Measurements from ENCODE around the gene PPP1R26. TPM values are rescaled to one million over a fixed set of nuclear protein-coding genes. Genes with fewer than 3 reads are reported as not detected.
"Not testable (repeated sequence)": the region's sequence is repeated elsewhere in the genome, so short reads cannot be mapped to it uniquely, and the experiment has no call there.

PPP1R26 gene
- total RNA-seq, 1 experiment from 2014 or later: 46.9 TPM

DNA sequence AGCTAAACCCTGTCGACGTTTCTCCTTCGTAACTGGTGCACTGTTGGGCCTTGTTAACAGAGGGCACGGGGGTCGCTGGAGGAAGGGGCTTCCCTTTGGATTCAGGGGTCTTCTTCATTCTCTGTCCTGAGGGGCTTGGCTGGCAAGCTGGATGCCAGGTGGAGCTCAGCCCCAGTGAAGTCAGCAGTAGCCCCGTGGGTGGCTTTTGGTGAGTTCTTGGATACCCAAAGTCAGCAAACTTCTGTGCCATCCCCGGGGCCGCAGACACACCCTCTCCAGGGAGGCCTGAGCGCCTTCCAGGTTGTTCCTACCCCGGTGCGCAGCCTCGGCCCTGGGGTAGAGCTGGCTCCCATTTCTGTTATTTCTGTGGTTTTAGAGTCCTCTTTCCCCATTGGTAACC, 54.1 kb downstream of the PPP1R26 start:
- Histone ChIP-seq H3K4me3 (no peak overlapping the region), H3K4me2 (no peak overlapping the region), H3K4me1 (replicated peaks; ENCODE audit: insufficient read depth) (no peaks in the 10 kb centered on the region), H3K9me2 (ENCODE audit: insufficient read depth) (no peaks in the 10 kb centered on the region), H3F3A (ENCODE audit: insufficient read depth, low read depth) (no peaks in the 10 kb centered on the region), H3K36me3 (ENCODE audit: low read depth) (no peaks in the 10 kb centered on the region), H3K79me2 (ENCODE audit: low read depth) (no peaks in the 10 kb centered on the region), H2AFZ (no peak overlapping the region), H3K27me3 (ENCODE audit: insufficient read depth, low read depth) (peaks cover 90% of the 10 kb centered on the region), H3K27ac (no peak overlapping the region), H4K20me1 (ENCODE audit: insufficient read depth) (no peaks in the 10 kb centered on the region), H3K9me3 (ENCODE audit: insufficient read depth, low read depth) (no peaks in the 10 kb centered on the region)
- DNase-seq: no peak
- POLR2A ChIA-PET (ENCODE audit: unreplicated experiment): no interaction called here
- TF ChIP-seq, protein P1, sequence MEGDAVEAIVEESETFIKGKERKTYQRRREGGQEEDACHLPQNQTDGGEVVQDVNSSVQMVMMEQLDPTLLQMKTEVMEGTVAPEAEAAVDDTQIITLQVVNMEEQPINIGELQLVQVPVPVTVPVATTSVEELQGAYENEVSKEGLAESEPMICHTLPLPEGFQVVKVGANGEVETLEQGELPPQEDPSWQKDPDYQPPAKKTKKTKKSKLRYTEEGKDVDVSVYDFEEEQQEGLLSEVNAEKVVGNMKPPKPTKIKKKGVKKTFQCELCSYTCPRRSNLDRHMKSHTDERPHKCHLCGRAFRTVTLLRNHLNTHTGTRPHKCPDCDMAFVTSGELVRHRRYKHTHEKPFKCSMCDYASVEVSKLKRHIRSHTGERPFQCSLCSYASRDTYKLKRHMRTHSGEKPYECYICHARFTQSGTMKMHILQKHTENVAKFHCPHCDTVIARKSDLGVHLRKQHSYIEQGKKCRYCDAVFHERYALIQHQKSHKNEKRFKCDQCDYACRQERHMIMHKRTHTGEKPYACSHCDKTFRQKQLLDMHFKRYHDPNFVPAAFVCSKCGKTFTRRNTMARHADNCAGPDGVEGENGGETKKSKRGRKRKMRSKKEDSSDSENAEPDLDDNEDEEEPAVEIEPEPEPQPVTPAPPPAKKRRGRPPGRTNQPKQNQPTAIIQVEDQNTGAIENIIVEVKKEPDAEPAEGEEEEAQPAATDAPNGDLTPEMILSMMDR (conservative IDR thresholded peaks at IDR 0.05): no peak
- TF ChIP-seq EZH2 (IDR thresholded peaks at IDR 0.05; ENCODE audit: low read depth): no peak
- CTCF ChIA-PET: no interaction called here
- BruUV-seq (replicated peaks): no TSS peak
- intact Hi-C loops (cut with micrococcal nuclease; ENCODE audit: unreplicated experiment): no loop called here

DNA sequence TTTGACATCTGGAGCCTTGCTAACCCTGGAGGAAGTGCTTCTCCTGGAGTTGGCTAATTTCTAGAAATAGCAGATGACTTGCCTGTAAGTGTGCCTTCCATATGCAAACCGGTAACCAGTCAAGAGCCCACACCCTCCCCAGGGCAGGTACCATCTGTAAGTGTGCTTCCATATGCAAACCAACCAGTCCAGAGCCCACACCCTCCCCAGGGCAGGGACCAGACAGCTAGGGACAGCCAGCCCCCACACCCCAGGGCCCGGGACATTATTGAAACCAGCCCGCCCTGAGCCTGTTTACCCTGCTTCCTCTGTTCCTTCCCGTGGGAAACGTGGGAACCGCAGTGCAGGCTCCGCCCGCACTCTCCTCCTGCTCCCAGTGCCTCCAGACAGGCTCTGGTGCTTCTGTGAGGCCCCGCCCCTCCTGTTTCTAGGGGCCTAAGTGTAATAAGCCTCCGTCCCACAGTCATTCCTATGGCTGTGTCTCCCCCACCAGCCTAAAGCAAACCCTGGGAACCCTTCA, 54.7 kb downstream of the PPP1R26 start:
- POLR2A ChIA-PET (ENCODE audit: unreplicated experiment); H3F3A ChIP-seq (ENCODE audit: insufficient read depth, low read depth); CTCF ChIA-PET; H3K4me2 ChIP-seq; intact Hi-C loops (cut with micrococcal nuclease; ENCODE audit: unreplicated experiment); DNase-seq; H3K9me3 ChIP-seq (ENCODE audit: insufficient read depth, low read depth); H2AFZ ChIP-seq; H3K4me3 ChIP-seq; H3K79me2 ChIP-seq (ENCODE audit: low read depth); H3K27ac ChIP-seq; H3K9me2 ChIP-seq (ENCODE audit: insufficient read depth); H3K4me1 ChIP-seq (replicated peaks; ENCODE audit: insufficient read depth); H3K36me3 ChIP-seq (ENCODE audit: low read depth); BruUV-seq (replicated peaks); H4K20me1 ChIP-seq (ENCODE audit: insufficient read depth): not testable (repeated sequence)
- peaks cover 93% of the 10 kb centered on the region for H3K27me3 ChIP-seq (ENCODE audit: insufficient read depth, low read depth)

DNA sequence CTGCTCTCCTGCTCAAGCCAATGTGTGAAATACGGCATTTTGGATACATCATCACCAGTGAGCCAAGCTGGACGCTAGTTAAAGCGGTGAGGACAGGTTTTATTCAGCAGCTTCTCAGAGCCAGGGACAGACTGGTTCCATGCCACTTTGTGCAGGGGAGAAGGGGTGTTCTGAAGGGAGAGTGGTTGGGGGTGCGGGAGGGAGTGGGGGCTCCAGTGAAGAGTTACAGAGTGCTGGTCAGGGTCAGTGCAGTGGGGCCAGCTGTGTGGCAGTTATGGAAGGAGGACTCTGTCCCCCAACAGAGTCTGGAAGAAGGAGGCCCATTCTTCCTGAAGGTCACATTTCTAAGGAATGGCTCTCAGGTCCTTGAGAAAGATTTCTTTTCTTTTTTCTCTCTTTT, 55.2 kb downstream of the PPP1R26 start:
- POLR2A ChIA-PET (ENCODE audit: unreplicated experiment); H4K20me1 ChIP-seq (ENCODE audit: insufficient read depth); H3K4me3 ChIP-seq; H3K9me3 ChIP-seq (ENCODE audit: insufficient read depth, low read depth); CTCF ChIA-PET; H3F3A ChIP-seq (ENCODE audit: insufficient read depth, low read depth); intact Hi-C loops (cut with micrococcal nuclease; ENCODE audit: unreplicated experiment); H3K27ac ChIP-seq; H3K79me2 ChIP-seq (ENCODE audit: low read depth); H3K4me1 ChIP-seq (replicated peaks; ENCODE audit: insufficient read depth); H3K9me2 ChIP-seq (ENCODE audit: insufficient read depth); H2AFZ ChIP-seq; H3K4me2 ChIP-seq; H3K36me3 ChIP-seq (ENCODE audit: low read depth); BruUV-seq (replicated peaks); DNase-seq: not testable (repeated sequence)
- H3K27me3 ChIP-seq (ENCODE audit: insufficient read depth, low read depth): peaks cover 93% of the 10 kb centered on the region

DNA sequence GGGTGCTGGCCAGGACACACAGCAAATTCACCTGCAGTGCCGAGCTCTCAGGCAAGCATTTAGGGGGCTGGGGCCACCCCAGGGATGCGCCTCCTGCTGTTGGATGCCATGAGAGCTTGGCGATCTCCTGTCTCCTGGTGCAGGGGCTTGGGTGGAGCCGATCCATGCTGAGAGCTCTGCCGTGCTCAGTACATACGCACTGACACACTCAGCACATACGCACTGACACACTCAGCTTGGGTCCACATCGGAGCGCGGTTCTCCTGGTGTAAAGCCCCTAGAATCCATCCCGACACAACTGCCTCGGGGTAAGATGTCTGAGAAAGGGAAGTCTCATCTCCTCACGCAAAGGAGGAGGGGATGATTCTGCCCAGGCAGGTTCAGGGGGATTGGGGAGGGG, 56.0 kb downstream of the PPP1R26 start:
- H3K9me3 ChIP-seq (ENCODE audit: insufficient read depth, low read depth); BruUV-seq (replicated peaks); intact Hi-C loops (cut with micrococcal nuclease; ENCODE audit: unreplicated experiment); H3F3A ChIP-seq (ENCODE audit: insufficient read depth, low read depth); H3K36me3 ChIP-seq (ENCODE audit: low read depth); H3K4me3 ChIP-seq; DNase-seq; H4K20me1 ChIP-seq (ENCODE audit: insufficient read depth); CTCF ChIA-PET; H3K79me2 ChIP-seq (ENCODE audit: low read depth); H3K4me1 ChIP-seq (replicated peaks; ENCODE audit: insufficient read depth); H3K4me2 ChIP-seq; POLR2A ChIA-PET (ENCODE audit: unreplicated experiment); H3K9me2 ChIP-seq (ENCODE audit: insufficient read depth); H3K27ac ChIP-seq; H2AFZ ChIP-seq: not testable (repeated sequence)
- peaks cover 93% of the 10 kb centered on the region for H3K27me3 ChIP-seq (ENCODE audit: insufficient read depth, low read depth)

DNA sequence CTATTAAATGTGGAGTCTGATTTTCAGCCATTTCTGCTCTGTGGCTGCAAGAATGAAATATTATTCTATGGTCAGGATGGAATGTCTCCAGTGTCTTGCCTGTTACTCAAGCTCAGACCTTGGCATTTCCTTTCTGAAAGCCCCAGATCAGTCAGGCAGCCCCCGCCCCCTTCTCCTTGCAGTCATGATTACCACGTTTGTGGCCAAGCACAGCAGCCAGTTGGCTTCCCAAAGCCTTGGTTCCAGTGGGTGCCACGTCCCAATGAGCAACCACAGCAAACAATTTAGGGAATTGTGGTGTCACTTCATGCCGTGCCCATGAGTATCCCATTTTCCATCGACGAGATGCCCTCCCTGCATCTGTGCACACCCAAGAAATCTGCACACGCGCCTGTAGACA, 56.6 kb downstream of the PPP1R26 start:
- Histone ChIP-seq H3K4me1 (replicated peaks; ENCODE audit: insufficient read depth) (no peaks in the 10 kb centered on the region), H2AFZ (no peak overlapping the region), H4K20me1 (ENCODE audit: insufficient read depth) (no peaks in the 10 kb centered on the region), H3F3A (ENCODE audit: insufficient read depth, low read depth) (no peaks in the 10 kb centered on the region), H3K9me2 (ENCODE audit: insufficient read depth) (no peaks in the 10 kb centered on the region), H3K4me2 (no peak overlapping the region), H3K36me3 (ENCODE audit: low read depth) (no peaks in the 10 kb centered on the region), H3K4me3 (no peak overlapping the region), H3K27me3 (ENCODE audit: insufficient read depth, low read depth) (peaks cover 93% of the 10 kb centered on the region), H3K9me3 (ENCODE audit: insufficient read depth, low read depth) (no peaks in the 10 kb centered on the region), H3K27ac (no peak overlapping the region), H3K79me2 (ENCODE audit: low read depth) (no peaks in the 10 kb centered on the region)
- TF ChIP-seq EZH2 (IDR thresholded peaks at IDR 0.05; ENCODE audit: low read depth): no peak
- TF ChIP-seq, protein P1 (conservative IDR thresholded peaks at IDR 0.05): no peak
- intact Hi-C loops (cut with micrococcal nuclease; ENCODE audit: unreplicated experiment): no loop called here
- ChIA-PET POLR2A (ENCODE audit: unreplicated experiment) (no interaction called here), CTCF (no interaction called here)
- no TSS peak for BruUV-seq (replicated peaks)
- no peak for DNase-seq

All from PC-9 (cell line).